WERI-Rb-1 (cell line): ENCODE results near the gene MEAF6.

Experiments used
- DNase-seq: peaks from one replicate; pipeline ENCODE4 v3.0.0-alpha.2; 2020
- H3K27ac ChIP-seq: fragments of 250-450 bp; sonication (Bioruptor Pico); 2 replicates; pipeline ENCODE4 v1.5.1; 2020; ENCODE audit warnings: mild to moderate bottlenecking, moderate library complexity
- H3K27me3 ChIP-seq: fragments of 250-450 bp; sonication (Bioruptor Pico); 2 replicates; pipeline ENCODE4 v1.5.1; 2021; ENCODE audit warnings: mild to moderate bottlenecking, low read depth, moderate library complexity; ENCODE audit not compliant: insufficient read depth, severe bottlenecking
- H3K36me3 ChIP-seq: fragments of 250-450 bp; sonication (Bioruptor Pico); 2 replicates; pipeline ENCODE4 v1.5.1; 2020; ENCODE audit warnings: mild to moderate bottlenecking, moderate library complexity
- H3K4me3 ChIP-seq: 2 replicates; pipeline ENCODE4 v1.5.1; 2011; ENCODE audit warnings: low read depth, mild to moderate bottlenecking, control low read depth, low read length
- H3K9me3 ChIP-seq: fragments of 250-450 bp; sonication (Bioruptor Pico); 2 replicates; pipeline ENCODE4 v1.5.1; 2021; ENCODE audit warnings: mild to moderate bottlenecking, moderate library complexity; ENCODE audit not compliant: severe bottlenecking
- TF ChIP-seq, protein P1 (sequence below): IDR thresholded peaks from 2 replicates; pipeline ENCODE4 v1.5.1; 2011; ENCODE audit warnings: low read depth, mild to moderate bottlenecking, control low read depth, inconsistent platforms, low read length

Gene MEAF6

DNA sequence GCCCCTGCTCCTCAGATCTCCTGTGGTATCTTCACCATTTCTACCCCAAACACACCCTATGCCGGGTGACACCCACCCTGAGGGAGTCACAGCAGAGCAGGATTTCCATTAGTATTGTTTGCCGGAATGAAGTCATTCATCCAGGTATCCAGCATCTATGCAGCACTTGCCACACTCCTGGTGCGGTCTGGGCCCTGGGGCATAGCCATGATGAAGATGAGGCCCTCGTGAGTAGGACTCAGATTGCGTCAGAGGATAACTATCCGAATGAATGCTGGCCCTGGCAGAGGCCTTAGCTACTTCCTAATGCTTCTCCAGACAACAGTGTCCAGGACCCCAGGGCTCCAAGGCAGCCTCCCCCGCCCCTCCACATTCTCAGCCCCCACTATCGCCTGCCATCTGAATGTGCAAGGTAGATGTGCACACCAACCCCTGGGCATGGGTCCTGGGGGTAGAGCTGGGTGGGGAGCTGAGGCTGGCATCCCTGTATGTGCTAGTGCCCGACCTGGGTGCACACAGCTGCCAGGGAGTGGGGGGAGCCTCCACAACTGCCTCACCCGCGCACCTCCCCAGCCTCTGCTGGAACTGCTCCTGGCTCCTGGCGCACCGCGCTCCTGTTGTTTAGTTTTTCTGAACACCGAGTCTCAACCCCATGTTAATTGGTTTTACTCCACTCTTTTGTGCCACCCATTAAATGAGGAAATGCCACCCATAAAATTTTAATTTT, 65.7 kb downstream of the MEAF6 start:
- Histone ChIP-seq H3K9me3 (no peaks in the 10 kb centered on the region), H3K4me3 (no peak overlapping the region), H3K36me3 (no peaks in the 10 kb centered on the region), H3K27me3 (no peaks in the 10 kb centered on the region), H3K27ac (no peak overlapping the region)
- TF ChIP-seq, protein P1, sequence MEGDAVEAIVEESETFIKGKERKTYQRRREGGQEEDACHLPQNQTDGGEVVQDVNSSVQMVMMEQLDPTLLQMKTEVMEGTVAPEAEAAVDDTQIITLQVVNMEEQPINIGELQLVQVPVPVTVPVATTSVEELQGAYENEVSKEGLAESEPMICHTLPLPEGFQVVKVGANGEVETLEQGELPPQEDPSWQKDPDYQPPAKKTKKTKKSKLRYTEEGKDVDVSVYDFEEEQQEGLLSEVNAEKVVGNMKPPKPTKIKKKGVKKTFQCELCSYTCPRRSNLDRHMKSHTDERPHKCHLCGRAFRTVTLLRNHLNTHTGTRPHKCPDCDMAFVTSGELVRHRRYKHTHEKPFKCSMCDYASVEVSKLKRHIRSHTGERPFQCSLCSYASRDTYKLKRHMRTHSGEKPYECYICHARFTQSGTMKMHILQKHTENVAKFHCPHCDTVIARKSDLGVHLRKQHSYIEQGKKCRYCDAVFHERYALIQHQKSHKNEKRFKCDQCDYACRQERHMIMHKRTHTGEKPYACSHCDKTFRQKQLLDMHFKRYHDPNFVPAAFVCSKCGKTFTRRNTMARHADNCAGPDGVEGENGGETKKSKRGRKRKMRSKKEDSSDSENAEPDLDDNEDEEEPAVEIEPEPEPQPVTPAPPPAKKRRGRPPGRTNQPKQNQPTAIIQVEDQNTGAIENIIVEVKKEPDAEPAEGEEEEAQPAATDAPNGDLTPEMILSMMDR = no peak
- DNase-seq = no peak

DNA sequence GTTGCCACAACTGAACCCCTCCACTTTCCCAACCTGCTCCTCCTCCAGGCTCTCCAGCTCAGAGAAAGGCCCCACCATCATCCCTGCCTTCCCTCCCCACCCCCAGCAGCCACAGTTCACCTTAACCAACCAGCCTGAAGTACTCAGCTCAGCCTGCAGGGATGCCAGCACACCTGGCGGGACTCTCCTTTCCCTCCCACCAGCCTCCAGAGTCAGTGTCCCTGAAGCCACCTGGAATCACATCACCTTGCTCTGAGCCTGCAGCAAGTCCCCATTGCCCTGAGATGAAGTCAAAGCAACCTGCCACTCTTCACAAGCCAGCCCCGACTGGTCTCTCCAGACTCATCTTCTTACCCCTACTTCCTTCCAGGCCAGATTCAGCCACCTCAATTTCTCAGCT, 66.4 kb downstream of the MEAF6 start:
- H3K27me3 ChIP-seq = no peaks in the 10 kb centered on the region
- no peaks in the 10 kb centered on the region for H3K9me3 ChIP-seq
- H3K27ac ChIP-seq = no peak overlapping the region
- no peaks in the 10 kb centered on the region for H3K36me3 ChIP-seq
- TF ChIP-seq, protein P1 = peak; percentile 13; the same call in 1 of the 2 replicates
- H3K4me3 ChIP-seq = no peak overlapping the region
- DNase-seq = no peak

DNA sequence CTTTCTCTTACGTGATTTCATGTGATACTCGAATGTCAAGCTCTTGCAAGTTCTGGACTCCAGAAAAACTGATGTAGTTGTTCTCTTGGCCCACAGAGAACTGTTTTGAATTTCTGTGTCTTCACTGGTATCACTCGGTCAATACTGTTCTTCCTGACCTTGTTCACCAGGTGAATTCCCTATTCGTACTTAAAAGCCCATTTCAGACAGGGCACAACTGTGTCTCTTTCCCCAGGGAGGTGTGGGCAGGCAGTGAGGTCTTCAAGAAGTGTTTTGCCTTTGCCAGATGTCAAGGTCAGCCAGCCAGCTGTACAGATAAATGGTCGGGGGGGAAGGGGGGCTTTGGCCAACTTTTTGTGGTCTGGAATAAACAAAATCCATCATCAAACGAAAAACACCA, 67.7 kb downstream of the MEAF6 start:
- H3K36me3 ChIP-seq = no peaks in the 10 kb centered on the region
- TF ChIP-seq, protein P1 = no peak
- no peak for DNase-seq

DNA sequence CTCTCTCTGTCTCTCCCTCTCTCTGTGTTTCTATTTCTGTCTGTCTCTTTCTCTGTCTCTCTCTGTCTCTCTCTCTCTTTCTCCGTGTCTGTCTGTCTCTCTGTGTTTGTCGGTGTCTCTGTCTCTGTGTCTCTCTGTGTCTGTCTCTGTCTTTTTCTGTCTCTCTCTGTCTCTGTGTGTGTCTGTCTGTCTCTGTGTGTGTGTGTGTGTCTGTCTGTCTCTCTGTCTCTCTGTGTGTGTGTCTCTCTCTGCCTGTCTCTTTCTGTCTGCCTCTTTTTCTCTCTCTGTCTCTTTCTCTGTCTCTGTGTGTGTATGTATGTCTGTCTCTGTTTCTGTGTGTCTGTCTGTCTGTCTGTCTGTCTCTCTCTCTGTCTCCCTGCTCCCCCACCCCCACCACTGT, 71.9 kb downstream of the MEAF6 start:
- H3K4me3 ChIP-seq = no peak overlapping the region
- no peak for DNase-seq
- no peak overlapping the region for H3K27ac ChIP-seq
- no peaks in the 10 kb centered on the region for H3K9me3 ChIP-seq
- H3K27me3 ChIP-seq = no peaks in the 10 kb centered on the region
- TF ChIP-seq, protein P1 = no peak
- H3K36me3 ChIP-seq = no peaks in the 10 kb centered on the region

More for the DNA sequence above, 67.7 kb downstream of the MEAF6 start:
- no peaks in the 10 kb centered on the region for H3K27me3 ChIP-seq
- no peak overlapping the region for H3K27ac ChIP-seq
- H3K4me3 ChIP-seq = no peak overlapping the region
- no peaks in the 10 kb centered on the region for H3K9me3 ChIP-seq
